Liver (tissue), 9 donors: Measurements from ENCODE around the gene ULBP2. TPM values are rescaled to one million over a fixed set of nuclear protein-coding genes. Genes with fewer than 3 reads are reported as not detected.

Source experiments
- DNase-seq: peaks from one replicate; pipeline ENCODE4 v3.0.0-alpha.2; 2017; ENCODE audit warnings: low spot score
- H3K27ac ChIP-seq, 2 donors: one replicate each; pipeline ENCODE4 v1.7.0; 2013; ENCODE audit warnings: inconsistent platforms in 2 of 2, low read length in 2 of 2, control low read depth in 1 of 2, low read depth in 1 of 2, mild to moderate bottlenecking in 1 of 2
- H3K27me3 ChIP-seq, 4 donors: one replicate each; pipeline versions ENCODE4 v1.6.1 to v1.7.0; 2013; ENCODE audit warnings: low read length in 3 of 4, inconsistent platforms in 1 of 4, mild to moderate bottlenecking in 1 of 4, moderate library complexity in 1 of 4; ENCODE audit not compliant: control insufficient read depth in 4 of 4, insufficient read depth in 4 of 4
- H3K36me3 ChIP-seq, 4 donors: one replicate each; pipeline versions ENCODE4 v1.6.1 to v1.7.0; 2013; ENCODE audit warnings: low read length in 3 of 4, mild to moderate bottlenecking in 3 of 4, low read depth in 1 of 4, moderate library complexity in 1 of 4; ENCODE audit not compliant: control insufficient read depth in 4 of 4, insufficient read depth in 3 of 4
- H3K4me1 ChIP-seq, 4 donors: one replicate each; pipeline versions ENCODE4 v1.6.1 to v1.7.0; 2013; ENCODE audit warnings: low read length in 3 of 4, mild to moderate bottlenecking in 3 of 4, moderate library complexity in 1 of 4; ENCODE audit not compliant: control insufficient read depth in 4 of 4, insufficient read depth in 4 of 4
- H3K4me3 ChIP-seq, 3 donors: one replicate each; pipeline versions ENCODE4 v1.6.1 to v1.7.0; 2013; ENCODE audit warnings: low read length in 3 of 3, control low read depth in 1 of 3, low read depth in 1 of 3, mild to moderate bottlenecking in 1 of 3
- H3K9ac ChIP-seq, 2 donors: one replicate each; pipeline ENCODE4 v1.7.0; 2013; ENCODE audit warnings: low read length in 2 of 2, mild to moderate bottlenecking in 2 of 2, moderate library complexity in 2 of 2, control low read depth in 1 of 2, low read depth in 1 of 2
- H3K9me3 ChIP-seq, 4 donors: one replicate each; pipeline versions ENCODE4 v1.6.1 to v1.7.0; 2013; ENCODE audit warnings: low read length in 3 of 4; ENCODE audit not compliant: control insufficient read depth in 4 of 4
- FOXA1 ChIP-seq: IDR thresholded peaks from 2 replicates; pipeline ENCODE4 v1.6.1; 2016; ENCODE audit warnings: antibody characterized with exemption
- HNF4A ChIP-seq, 2 donors: conservative IDR thresholded peaks; 2 replicates each; pipeline ENCODE4 v1.6.1; 2016; ENCODE audit warnings: antibody characterized with exemption in 2 of 2, mild to moderate bottlenecking in 2 of 2
- SP1 ChIP-seq: IDR thresholded peaks from 2 replicates; pipeline ENCODE4 v1.6.1; 2018; ENCODE audit warnings: antibody characterized with exemption, mild to moderate bottlenecking
- ZBTB33 ChIP-seq: IDR thresholded peaks from 2 replicates; pipeline ENCODE4 v1.6.1; 2016; ENCODE audit warnings: antibody characterized with exemption
- WGBS: extraction: QIAGEN DNeasy Blood & Tissue Kit; methylation state at CpG from one replicate; pipeline ENCODE4 v1.1.7; 2013; 5-methylcytosine and 5-hydroxymethylcytosine counted together
- polyA plus RNA-seq, 2 donors: library from polyadenylated mRNA; stranded (reverse) in 1 of 2; unstranded in 1 of 2; fragments of 200-250 nt in 1 of 2; fragments of >200 nt in 1 of 2; fragmentation: Nextera tagmentation in 1 of 2; extraction: Ambion mirVana in 1 of 2; gene quantifications; one replicate each; pipeline versions ENCODE4 v1.2.1 to v1.2.3, GENCODE V29; 2013 to 2015
- total RNA-seq, 2 donors: library from RNA; depleted of rRNA; stranded (reverse); fragments of >200 nt; gene quantifications; one replicate each; pipeline ENCODE4 v1.2.3, GENCODE V29; 2014
- TF ChIP-seq, protein P1 (sequence below): fragments of 150-350 bp; IDR thresholded peaks from 2 replicates; pipeline ENCODE4 v1.5.1; 2017; ENCODE audit warnings: improper control_type of control experiment, low read depth, low read length; ENCODE audit not compliant: missing input control
- TF ChIP-seq, protein P2 (sequence below): IDR thresholded peaks from 2 replicates; pipeline ENCODE4 v1.6.1; 2016; ENCODE audit warnings: antibody characterized with exemption
- donor health status: healthy.
- donor health status: healthy.
- donor health status: healthy.
- donor health status: healthy.
- donor health status: healthy.

Gene ULBP2
- total and polyA plus RNA-seq, 4 donors, result 0.14 to 0.27 (median 0.20) TPM

GRCh38 chr6:149995235-149995750 lies 53.5 kb downstream of the ULBP2 start (continued):
- TF ChIP-seq ZBTB33 (no peak), SP1 (no peak)

GRCh38 chr6:149995971-149996370 lies 54.2 kb downstream of the ULBP2 start:
- H3K27me3 ChIP-seq, result peaks cover 0 to 10% (median 5%) of the 10 kb centered on the region in 4 donors

More at GRCh38 chr6:149995971-149996370, 54.2 kb downstream of the ULBP2 start:
- WGBS, result 86% methylated on average over 7 of the region's 7 CpGs
- Histone ChIP-seq H3K4me3 (no peak overlapping the region), H3K4me1 (peaks cover 0 to 3% (median under 1%) of the 10 kb centered on the region in 4 donors), H3K9ac (no peak overlapping the region), H3K27ac (no peak overlapping the region), H3K9me3 (no peaks in the 10 kb centered on the region), H3K36me3 (no peaks in the 10 kb centered on the region)
- no peak for DNase-seq
- no peak for TF ChIP-seq FOXA1
- no peak for TF ChIP-seq HNF4A (conservative IDR thresholded peaks at IDR 0.05)
- TF ChIP-seq, protein P1, sequence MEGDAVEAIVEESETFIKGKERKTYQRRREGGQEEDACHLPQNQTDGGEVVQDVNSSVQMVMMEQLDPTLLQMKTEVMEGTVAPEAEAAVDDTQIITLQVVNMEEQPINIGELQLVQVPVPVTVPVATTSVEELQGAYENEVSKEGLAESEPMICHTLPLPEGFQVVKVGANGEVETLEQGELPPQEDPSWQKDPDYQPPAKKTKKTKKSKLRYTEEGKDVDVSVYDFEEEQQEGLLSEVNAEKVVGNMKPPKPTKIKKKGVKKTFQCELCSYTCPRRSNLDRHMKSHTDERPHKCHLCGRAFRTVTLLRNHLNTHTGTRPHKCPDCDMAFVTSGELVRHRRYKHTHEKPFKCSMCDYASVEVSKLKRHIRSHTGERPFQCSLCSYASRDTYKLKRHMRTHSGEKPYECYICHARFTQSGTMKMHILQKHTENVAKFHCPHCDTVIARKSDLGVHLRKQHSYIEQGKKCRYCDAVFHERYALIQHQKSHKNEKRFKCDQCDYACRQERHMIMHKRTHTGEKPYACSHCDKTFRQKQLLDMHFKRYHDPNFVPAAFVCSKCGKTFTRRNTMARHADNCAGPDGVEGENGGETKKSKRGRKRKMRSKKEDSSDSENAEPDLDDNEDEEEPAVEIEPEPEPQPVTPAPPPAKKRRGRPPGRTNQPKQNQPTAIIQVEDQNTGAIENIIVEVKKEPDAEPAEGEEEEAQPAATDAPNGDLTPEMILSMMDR, result no peak
- TF ChIP-seq SP1, result no peak
- TF ChIP-seq, protein P2, sequence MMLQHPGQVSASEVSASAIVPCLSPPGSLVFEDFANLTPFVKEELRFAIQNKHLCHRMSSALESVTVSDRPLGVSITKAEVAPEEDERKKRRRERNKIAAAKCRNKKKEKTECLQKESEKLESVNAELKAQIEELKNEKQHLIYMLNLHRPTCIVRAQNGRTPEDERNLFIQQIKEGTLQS, result no peak

Other genes starting within 250 kb of the ULBP2 start
- 1 to 10 TPM; 8.3 to 9.2 TPM for gene LATS1, start 223.9 kb upstream of the ULBP2 start, total RNA-seq
- 1 to 10 TPM; 2.7 to 2.8 TPM for gene LATS1, start 223.9 kb upstream of the ULBP2 start, polyA plus RNA-seq
- 10 to 100 TPM; 16.2 to 18.5 TPM for gene NUP43, start 195.5 kb upstream of the ULBP2 start, total RNA-seq
- 1 to 10 TPM; 3.2 to 4.6 TPM for gene NUP43, start 195.5 kb upstream of the ULBP2 start, polyA plus RNA-seq
- gene PCMT1, start 192.3 kb upstream of the ULBP2 start, total RNA-seq, result 10 to 100 TPM; 72.7 to 77.2 TPM
- 10 to 100 TPM; 56.8 to 78.8 TPM for gene PCMT1, start 192.3 kb upstream of the ULBP2 start, polyA plus RNA-seq
- 10 to 100 TPM in 1 of 2 donors, 1 to 10 TPM in 1; 7.2 to 13.3 TPM for gene LRP11, start 77.7 kb upstream of the ULBP2 start, total RNA-seq
- 1 to 10 TPM; 3.4 to 4.8 TPM for gene LRP11, start 77.7 kb upstream of the ULBP2 start, polyA plus RNA-seq
- not detected for gene RAET1E, start 43.9 kb upstream of the ULBP2 start, total RNA-seq
- gene RAET1E, start 43.9 kb upstream of the ULBP2 start, polyA plus RNA-seq, result not detected
- gene RAET1G, start 18.9 kb upstream of the ULBP2 start, total RNA-seq, result not detected
- not detected for gene RAET1G, start 18.9 kb upstream of the ULBP2 start, polyA plus RNA-seq
- under 1 TPM; under 0.01 to 0.05 TPM for gene ULBP1, start 21.9 kb downstream of the ULBP2 start, total RNA-seq
- gene ULBP1, start 21.9 kb downstream of the ULBP2 start, polyA plus RNA-seq, result under 1 TPM in 1 of 2 donors, not detected in 1; 0.03 TPM
- not detected for gene RAET1L, start 83.5 kb downstream of the ULBP2 start, total RNA-seq
- not detected for gene RAET1L, start 83.5 kb downstream of the ULBP2 start, polyA plus RNA-seq
- 1 to 10 TPM in 1 of 2 donors, under 1 TPM in 1; 0.92 to 2.3 TPM for gene ULBP3, start 127.1 kb downstream of the ULBP2 start, total RNA-seq
- gene ULBP3, start 127.1 kb downstream of the ULBP2 start, polyA plus RNA-seq, result under 1 TPM in 1 of 2 donors, not detected in 1; 0.88 TPM
- gene PPP1R14C, start 201.0 kb downstream of the ULBP2 start, total RNA-seq, result under 1 TPM in 1 of 2 donors, not detected in 1; 0.05 TPM
- gene PPP1R14C, start 201.0 kb downstream of the ULBP2 start, polyA plus RNA-seq, result not detected